HepG2 (cell line): ENCODE results near the gene PLS1. TPM values are rescaled to one million over a fixed set of nuclear protein-coding genes. Genes with fewer than 3 reads are reported as not detected.

ENCODE experiments used
- ATAC-seq: fragments of 200-7000 bp; cut with Tn5 transposase; 3 replicates; pipeline ENCODE4 v1.9.1; 2020; ENCODE audit warnings: mild to moderate bottlenecking, moderate library complexity
- BruUV-seq: library from RNA; stranded (reverse); fragments of 400-500 nt; replicated peaks from 2 replicates; lab custom pipeline; 2021; lab: Mats Ljungman, UMichigan
- CTCF ChIA-PET: fragments of 300-600 bp; formaldehyde crosslinking; extraction: SDS; loops from one replicate; lab custom pipeline; 2021; ENCODE audit warnings: low total read pairs, inconsistent platforms, low intra/inter-chr PET ratio; lab: Yijun Ruan, JAX
- POLR2A ChIA-PET: fragments of 350-600 bp; sonication (Branson Sonifier 250); formaldehyde crosslinking; loops from one replicate; lab custom pipeline; 2020; ENCODE audit warnings: antibody characterized with exemption, inconsistent platforms; lab: Yijun Ruan, JAX
- DNase-seq: peaks from one replicate; pipeline ENCODE4 v3.0.0-alpha.2; 2015; ENCODE audit warnings: low spot score
- FAIRE-seq: peaks from 3 replicates; lab custom pipeline; 2011; peaks lifted over from hg19 to GRCh38; lab: Jason Lieb, UNC
- H2AFZ ChIP-seq: one replicate; pipeline ENCODE4 v1.6.1; 2011; ENCODE audit warnings: low read length, inconsistent platforms
- H3K27ac ChIP-seq: fragments of 300-600 bp; 3 replicates; pipeline ENCODE4 v1.8.0; 2011; ENCODE audit warnings: mixed run types, mild to moderate bottlenecking, mixed read lengths, low read length, inconsistent platforms; ENCODE audit not compliant: insufficient read depth; ENCODE audit errors: extremely low read length
- H3K27me3 ChIP-seq, 2 experiments: fragments of 200-600 bp in 1 of 2; 2 replicates in 1 of 2; 3 replicates in 1 of 2; pipeline versions ENCODE4 v1.6.0 to v1.8.0; 2011; ENCODE audit warnings: low read length in 2 of 2, mild to moderate bottlenecking in 2 of 2, moderate library complexity in 2 of 2, inconsistent platforms in 1 of 2; ENCODE audit not compliant: insufficient read depth in 2 of 2, control insufficient read depth in 1 of 2
- H3K36me3 ChIP-seq, 2 experiments: fragments of 200-600 bp in 1 of 2; replicated peaks in 1 of 2; 2 replicates in 1 of 2; 3 replicates in 1 of 2; pipeline versions ENCODE4 v1.5.1 to v1.8.0; 2011; ENCODE audit warnings: low read length in 2 of 2, inconsistent platforms in 1 of 2; ENCODE audit not compliant: insufficient read depth in 2 of 2, control insufficient read depth in 1 of 2
- H3K4me1 ChIP-seq: 2 replicates; pipeline ENCODE4 v1.5.1; 2012; ENCODE audit warnings: low read length, inconsistent platforms; ENCODE audit not compliant: insufficient read depth
- H3K4me2 ChIP-seq: 2 replicates; pipeline ENCODE4 v1.6.0; 2011; ENCODE audit warnings: low read depth, low read length, inconsistent platforms
- H3K4me3 ChIP-seq, 3 experiments: fragments of 200-600 bp in 1 of 3; sonication (generic), shearing (Covaris generic) in 1 of 3; replicated peaks in 1 of 3; 2 replicates each; pipeline ENCODE4 v1.5.1; 2011 to 2016; ENCODE audit warnings: low read length in 3 of 3, inconsistent platforms in 2 of 3, low read depth in 2 of 3, mild to moderate bottlenecking in 2 of 3, control low read depth in 1 of 3, mixed read lengths in 1 of 3; ENCODE audit not compliant: insufficient read depth in 1 of 3
- H3K79me2 ChIP-seq: one replicate; pipeline ENCODE4 v1.6.1; 2011; ENCODE audit warnings: low read length, inconsistent platforms; ENCODE audit not compliant: insufficient read depth
- H3K9ac ChIP-seq: 2 replicates; pipeline ENCODE4 v1.6.0; 2011; ENCODE audit warnings: mild to moderate bottlenecking, low read depth, low read length, inconsistent platforms; ENCODE audit not compliant: insufficient read depth
- H3K9me3 ChIP-seq: 2 replicates; pipeline ENCODE4 v1.5.1; 2012; ENCODE audit warnings: mild to moderate bottlenecking, low read length
- H4K20me1 ChIP-seq: 2 replicates; pipeline ENCODE4 v1.6.0; 2011; ENCODE audit warnings: inconsistent platforms, mild to moderate bottlenecking, low read length, moderate library complexity; ENCODE audit not compliant: insufficient read depth
- DNMT3B ChIP-seq: conservative IDR thresholded peaks from 2 replicates; pipeline ENCODE4 v1.6.1; 2016; ENCODE audit warnings: missing biosample characterization, control low read depth
- HNRNPK ChIP-seq: fragments of 200-400 bp; formaldehyde crosslinking; IDR thresholded peaks from 2 replicates; pipeline ENCODE4 v1.6.1; 2018; ENCODE audit warnings: low read length, low read depth, moderate library complexity, mild to moderate bottlenecking; ENCODE audit not compliant: poor library complexity, severe bottlenecking
- NPAS2 ChIP-seq: sonication (generic); formaldehyde crosslinking; IDR thresholded peaks from 2 replicates; pipeline ENCODE4 v1.8.0; 2022; ENCODE audit warnings: mild to moderate bottlenecking, missing genetic modification reagents, borderline replicate concordance
- SMYD3 ChIP-seq: sonication (generic); formaldehyde crosslinking; IDR thresholded peaks from 2 replicates; pipeline ENCODE4 v1.8.1; 2023; ENCODE audit warnings: mild to moderate bottlenecking, missing genetic modification reagents
- TOPORS ChIP-seq: sonication (generic); formaldehyde crosslinking; IDR thresholded peaks from 2 replicates; pipeline ENCODE4 v1.8.0; 2023; ENCODE audit warnings: mild to moderate bottlenecking, missing genetic modification reagents
- WGBS: methylation state at CpG from one replicate; pipeline ENCODE4 v1.1.6; 2017; ENCODE audit warnings: low lambda C conversion rate; 5-methylcytosine and 5-hydroxymethylcytosine counted together
- in situ Hi-C: cut with HindIII; loops from 2 replicates; pipeline ENCODE4 v1.10.0; 2017; ENCODE audit warnings: low pct_unique_long_range_greater_than_20kb; ENCODE audit not compliant: extremely low pct_ligation_motif_present
- intact Hi-C: fragments of 100-400 bp; cut with micrococcal nuclease; formaldehyde crosslinking; loops from one replicate; pipeline ENCODE4 v1.10.0; 2022; ENCODE audit not compliant: unreplicated experiment
- polyA plus RNA-seq, 8 experiments: library from polyadenylated mRNA; depleted of rRNA in 3 of 8; stranded (reverse) in 7 of 8; unstranded in 1 of 8; fragments of >200 nt; fragmentation: Illumina TruSeq in 4 of 8; extraction: Trizol in 4 of 8; gene quantifications; 2 replicates each; pipeline versions ENCODE4 v1.2.1 to v1.2.3, GENCODE V29; 2011 to 2016; ENCODE audit warnings: low read depth in 4 of 8, missing spikeins in 1 of 8, mixed read lengths in 1 of 8; ENCODE audit not compliant: insufficient read depth in 1 of 8
- total RNA-seq, 5 experiments: library from RNA; depleted of rRNA; stranded (reverse); fragments of >200 nt; fragmentation: Illumina TruSeq; extraction: Trizol; gene quantifications; 2 replicates each; pipeline ENCODE4 v1.2.3, GENCODE V29; 2016; ENCODE audit warnings: low read depth in 1 of 5
- TF ChIP-seq, protein P1 (sequence below), 2 experiments: sonication (generic) in 1 of 2; formaldehyde crosslinking in 1 of 2; IDR thresholded peaks; 2 replicates each; pipeline versions ENCODE4 v1.4.0 to v1.6.1; 2016 to 2020; ENCODE audit warnings: borderline replicate concordance in 1 of 2, low read depth in 1 of 2, mild to moderate bottlenecking in 1 of 2, missing genetic modification reagents in 1 of 2

The PLS1 gene
- total and polyA plus RNA-seq, 2 of the 13 experiments (the other 11 are each of a cell fraction or from before 2014, with no cell fraction given) = 11.2 to 21.1 TPM

DNA sequence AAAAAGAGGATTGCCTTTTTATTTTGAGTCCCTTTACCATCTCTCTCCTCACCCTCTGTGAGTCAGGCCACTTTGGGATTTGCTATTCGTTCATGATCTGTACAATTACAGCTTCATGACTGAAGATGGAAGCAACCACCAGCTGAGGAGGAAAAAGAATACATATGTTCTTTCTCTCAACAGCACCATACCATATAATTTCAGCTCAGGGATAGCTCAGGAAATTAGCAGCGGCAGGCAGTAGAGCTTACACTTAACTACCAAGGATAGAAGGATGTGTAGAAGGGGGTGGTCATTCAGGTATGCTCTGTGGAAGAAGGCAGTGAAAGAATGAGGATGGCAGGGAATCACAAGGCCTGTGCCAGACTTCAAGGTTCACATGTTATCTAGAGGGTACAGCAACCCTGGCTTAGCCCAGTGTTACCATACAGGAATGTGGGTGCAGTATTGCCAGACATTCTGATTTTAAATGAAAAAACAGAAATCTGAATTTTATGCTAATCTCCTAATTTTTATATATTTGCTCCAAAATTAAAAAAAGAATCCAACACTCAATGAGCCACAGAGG, 17.9 kb downstream of the PLS1 start (continued):
- TF ChIP-seq, protein P1, sequence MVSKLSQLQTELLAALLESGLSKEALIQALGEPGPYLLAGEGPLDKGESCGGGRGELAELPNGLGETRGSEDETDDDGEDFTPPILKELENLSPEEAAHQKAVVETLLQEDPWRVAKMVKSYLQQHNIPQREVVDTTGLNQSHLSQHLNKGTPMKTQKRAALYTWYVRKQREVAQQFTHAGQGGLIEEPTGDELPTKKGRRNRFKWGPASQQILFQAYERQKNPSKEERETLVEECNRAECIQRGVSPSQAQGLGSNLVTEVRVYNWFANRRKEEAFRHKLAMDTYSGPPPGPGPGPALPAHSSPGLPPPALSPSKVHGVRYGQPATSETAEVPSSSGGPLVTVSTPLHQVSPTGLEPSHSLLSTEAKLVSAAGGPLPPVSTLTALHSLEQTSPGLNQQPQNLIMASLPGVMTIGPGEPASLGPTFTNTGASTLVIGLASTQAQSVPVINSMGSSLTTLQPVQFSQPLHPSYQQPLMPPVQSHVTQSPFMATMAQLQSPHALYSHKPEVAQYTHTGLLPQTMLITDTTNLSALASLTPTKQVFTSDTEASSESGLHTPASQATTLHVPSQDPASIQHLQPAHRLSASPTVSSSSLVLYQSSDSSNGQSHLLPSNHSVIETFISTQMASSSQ (IDR thresholded peaks at IDR 0.05; ENCODE audit: low read depth) = no peak
- TF ChIP-seq, protein P1 (CRISPR knock-in tag; IDR thresholded peaks at IDR 0.05; ENCODE audit: borderline replicate concordance) = no peak
- TF ChIP-seq SMYD3 (CRISPR knock-in tag) (no peak), TOPORS (CRISPR knock-in tag) (no peak), DNMT3B (CRISPR knock-in tag) (no peak), HNRNPK (no peak)

DNA sequence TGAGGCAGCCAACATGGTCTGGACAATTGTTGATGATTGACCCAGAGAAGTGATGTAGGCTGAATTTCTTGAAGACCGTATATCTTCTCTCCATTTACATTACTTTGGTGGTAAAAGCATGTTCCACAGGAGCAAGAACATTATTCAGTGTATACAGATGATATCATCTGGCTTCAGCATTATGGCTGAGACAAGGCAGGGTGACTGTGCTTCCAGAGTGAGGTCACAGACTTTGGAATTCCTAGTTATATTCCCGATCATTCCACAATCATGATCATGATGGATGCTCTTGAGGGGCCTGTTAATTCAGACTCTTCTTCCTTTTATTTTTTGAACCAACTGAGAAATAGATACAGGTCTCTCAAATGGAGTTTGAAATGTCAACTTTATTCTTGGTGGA, 19.0 kb downstream of the PLS1 start:
- POLR2A ChIA-PET = interaction anchor here (1.3 kb wide), 1 partner anchor 19 kb away, joined by 3 read pairs; no protein-coding TSS in a partner anchor
- no peak for TF ChIP-seq NPAS2
- in situ Hi-C loops = no loop called here
- Histone ChIP-seq H3K4me2 (no peak overlapping the region), H3K4me1 (peaks cover 7% of the 10 kb centered on the region; the same call in 1 of the 2 replicates), H3K4me3 (no peak overlapping the region), H3K27me3 (no peaks in the 10 kb centered on the region), H3K9me3 (no peaks in the 10 kb centered on the region), H2AFZ (no peak overlapping the region), H3K9ac (no peak overlapping the region), H4K20me1 (no peaks in the 10 kb centered on the region), H3K36me3 (no peaks in the 10 kb centered on the region), H3K27ac (no peak overlapping the region), H3K79me2 (no peaks in the 10 kb centered on the region)
- ATAC-seq (no peak), DNase-seq (no peak), FAIRE-seq (no peak)
- CTCF ChIA-PET = no interaction called here
- intact Hi-C loops = no loop called here
- BruUV-seq = no TSS peak
- 98% methylated on average over 2 of the region's 2 CpGs for WGBS
